HEK293 (cell line): ENCODE results near the gene AKAP6.

Experiments
- CTCF ChIA-PET: fragments of 350-600 bp; formaldehyde crosslinking; extraction: SDS; loops from one replicate; lab custom pipeline; 2021; ENCODE audit warnings: antibody characterized with exemption; lab: Yijun Ruan, JAX
- POLR2A ChIA-PET: fragments of 300-600 bp; formaldehyde crosslinking; extraction: SDS; loops from one replicate; lab custom pipeline; 2020; ENCODE audit warnings: antibody characterized with exemption, inconsistent platforms; lab: Yijun Ruan, JAX
- H3K27ac ChIP-seq: fragments of 200-500 bp; sonication (Bioruptor generic); 2 replicates; pipeline ENCODE4 v1.5.1; 2014; ENCODE audit warnings: low read depth, low read length, control low read depth, inconsistent platforms; ENCODE audit errors: extremely low read depth
- H3K36me3 ChIP-seq, 2 experiments: fragments of 200-500 bp in 1 of 2; sonication (Bioruptor generic) in 1 of 2; 1 replicate in 1 of 2; 2 replicates in 1 of 2; pipeline ENCODE4 v1.5.1; 2014 to 2017; ENCODE audit warnings: inconsistent platforms in 2 of 2, low read length in 2 of 2; ENCODE audit not compliant: control insufficient read depth in 2 of 2, insufficient read depth in 1 of 2
- H3K4me1 ChIP-seq: fragments of 200-500 bp; sonication (Bioruptor generic); 2 replicates; pipeline ENCODE4 v1.5.1; 2014; ENCODE audit warnings: mild to moderate bottlenecking, low read length, inconsistent platforms; ENCODE audit not compliant: control insufficient read depth, insufficient read depth
- H3K4me3 ChIP-seq: 2 replicates; pipeline ENCODE4 v1.5.1; 2011; ENCODE audit warnings: low read depth, mild to moderate bottlenecking, control low read depth, low read length, moderate library complexity
- H3K9me3 ChIP-seq: fragments of 200-500 bp; sonication (Bioruptor generic); 2 replicates; pipeline ENCODE4 v1.5.1; 2014; ENCODE audit warnings: low read depth, low read length, inconsistent platforms; ENCODE audit not compliant: control insufficient read depth, insufficient read depth
- GLI2 ChIP-seq: fragments of 450-650 bp; formaldehyde crosslinking; IDR thresholded peaks from 2 replicates; pipeline ENCODE4; 2017; ENCODE audit warnings: missing biosample characterization, missing genetic modification characterization, low read depth, borderline replicate concordance
- GLI4 ChIP-seq: fragments of 450-650 bp; formaldehyde crosslinking; IDR thresholded peaks from 2 replicates; pipeline ENCODE4 v1.5.1; 2016; ENCODE audit warnings: missing biosample characterization, missing genetic modification characterization
- MZF1 ChIP-seq: fragments of 450-650 bp; formaldehyde crosslinking; IDR thresholded peaks from 2 replicates; pipeline ENCODE4 v1.5.1; 2017; ENCODE audit warnings: missing biosample characterization, missing genetic modification characterization, borderline replicate concordance
- ZBTB21 ChIP-seq: fragments of 450-650 bp; formaldehyde crosslinking; IDR thresholded peaks from 2 replicates; pipeline ENCODE4 v1.5.1; 2017; ENCODE audit warnings: missing biosample characterization, missing genetic modification characterization
- ZBTB48 ChIP-seq: fragments of 450-650 bp; formaldehyde crosslinking; IDR thresholded peaks from 2 replicates; pipeline ENCODE4 v1.5.1; 2016; ENCODE audit warnings: missing biosample characterization, missing genetic modification characterization
- ZFP41 ChIP-seq: fragments of 450-650 bp; formaldehyde crosslinking; IDR thresholded peaks from 2 replicates; pipeline ENCODE4 v1.5.1; 2016; ENCODE audit warnings: missing biosample characterization, missing genetic modification characterization, borderline replicate concordance
- ZNF112 ChIP-seq: fragments of 450-650 bp; formaldehyde crosslinking; IDR thresholded peaks from 2 replicates; pipeline ENCODE4 v1.5.0; 2017; ENCODE audit warnings: missing biosample characterization, missing genetic modification characterization
- ZNF114 ChIP-seq: fragments of 450-650 bp; formaldehyde crosslinking; IDR thresholded peaks from 2 replicates; pipeline ENCODE4 v1.5.0; 2017; ENCODE audit warnings: missing biosample characterization, missing genetic modification characterization
- ZNF132 ChIP-seq: fragments of 450-650 bp; formaldehyde crosslinking; IDR thresholded peaks from 2 replicates; pipeline ENCODE4 v1.5.1; 2017; ENCODE audit warnings: missing biosample characterization, missing genetic modification characterization, borderline replicate concordance
- ZNF148 ChIP-seq: fragments of 450-650 bp; formaldehyde crosslinking; IDR thresholded peaks from 2 replicates; pipeline ENCODE4 v1.5.0; 2017; ENCODE audit warnings: missing biosample characterization, missing genetic modification characterization, borderline replicate concordance
- ZNF174 ChIP-seq: fragments of 450-650 bp; formaldehyde crosslinking; IDR thresholded peaks from 2 replicates; pipeline ENCODE4 v1.5.0; 2017; ENCODE audit warnings: missing biosample characterization, mild to moderate bottlenecking, missing genetic modification characterization
- ZNF18 ChIP-seq: fragments of 450-650 bp; formaldehyde crosslinking; IDR thresholded peaks from 2 replicates; pipeline ENCODE4 v1.5.1; 2016; ENCODE audit warnings: missing biosample characterization, missing genetic modification characterization
- ZNF184 ChIP-seq: fragments of 450-650 bp; IDR thresholded peaks from 2 replicates; pipeline ENCODE4 v1.5.1; 2018; ENCODE audit warnings: missing biosample characterization, mild to moderate bottlenecking, missing genetic modification characterization
- ZNF202 ChIP-seq: fragments of 450-650 bp; formaldehyde crosslinking; IDR thresholded peaks from 2 replicates; pipeline ENCODE4 v1.5.1; 2016; ENCODE audit warnings: missing biosample characterization, missing genetic modification characterization, borderline replicate concordance
- ZNF324 ChIP-seq: fragments of 450-650 bp; formaldehyde crosslinking; IDR thresholded peaks from 2 replicates; pipeline ENCODE4 v1.5.1; 2016; ENCODE audit warnings: missing biosample characterization, missing genetic modification characterization
- ZNF341 ChIP-seq: fragments of 450-650 bp; formaldehyde crosslinking; IDR thresholded peaks from 2 replicates; pipeline ENCODE4; 2016; ENCODE audit warnings: low read depth, missing biosample characterization, missing genetic modification characterization
- ZNF416 ChIP-seq: fragments of 450-650 bp; formaldehyde crosslinking; IDR thresholded peaks from 2 replicates; pipeline ENCODE4 v1.5.1; 2016; ENCODE audit warnings: missing biosample characterization, missing genetic modification characterization
- ZNF530 ChIP-seq: fragments of 450-650 bp; formaldehyde crosslinking; IDR thresholded peaks from 2 replicates; pipeline ENCODE4 v1.5.1; 2016; ENCODE audit warnings: low read depth, missing biosample characterization, missing genetic modification characterization
- ZNF549 ChIP-seq: fragments of 450-650 bp; IDR thresholded peaks from 2 replicates; pipeline ENCODE4 v1.5.1; 2018; ENCODE audit warnings: missing biosample characterization, missing genetic modification characterization, mild to moderate bottlenecking, inconsistent platforms, moderate library complexity
- ZNF560 ChIP-seq: fragments of 450-650 bp; formaldehyde crosslinking; IDR thresholded peaks from 2 replicates; pipeline ENCODE4 v1.5.1; 2017; ENCODE audit warnings: missing biosample characterization, missing genetic modification characterization, borderline replicate concordance
- ZNF561 ChIP-seq: fragments of 450-650 bp; IDR thresholded peaks from 2 replicates; pipeline ENCODE4 v1.5.1; 2018; ENCODE audit warnings: missing biosample characterization, missing genetic modification characterization, borderline replicate concordance
- ZNF658 ChIP-seq: fragments of 450-650 bp; formaldehyde crosslinking; IDR thresholded peaks from 2 replicates; pipeline ENCODE4; 2016; ENCODE audit warnings: missing biosample characterization, missing genetic modification characterization
- ZNF701 ChIP-seq: fragments of 450-650 bp; formaldehyde crosslinking; IDR thresholded peaks from 2 replicates; pipeline ENCODE4 v1.5.1; 2016; ENCODE audit warnings: missing biosample characterization, missing genetic modification characterization
- ZNF707 ChIP-seq: fragments of 450-650 bp; formaldehyde crosslinking; IDR thresholded peaks from 2 replicates; pipeline ENCODE4 v1.5.1; 2016; ENCODE audit warnings: missing biosample characterization, missing genetic modification characterization
- ZNF776 ChIP-seq: fragments of 450-650 bp; formaldehyde crosslinking; IDR thresholded peaks from 2 replicates; pipeline ENCODE4 v1.5.0; 2017; ENCODE audit warnings: missing biosample characterization, missing genetic modification characterization, borderline replicate concordance
- ZNF843 ChIP-seq: fragments of 450-650 bp; formaldehyde crosslinking; IDR thresholded peaks from 2 replicates; pipeline ENCODE4 v1.5.1; 2016; ENCODE audit warnings: missing biosample characterization, missing genetic modification characterization

AKAP6 gene

GRCh38 chr14:32571551-32571950 lies 242.5 kb downstream of the AKAP6 start:
- H3K4me3 ChIP-seq: no peak overlapping the region
- ChIA-PET CTCF (interaction anchor here (0.6 to 1.0 kb wide), 2 partner anchors 1527 to 1752 kb away, joined by 3 to 4 read pairs; no protein-coding TSS in a partner anchor), POLR2A (no interaction called here)
- no peak overlapping the region for H3K27ac ChIP-seq
- peaks cover 8% of the 10 kb centered on the region; the same call in 1 of the 2 replicates for H3K4me1 ChIP-seq
- TF ChIP-seq ZNF324 (tag by site-specific recombination) (no peak), ZNF18 (tag by site-specific recombination) (no peak), ZBTB21 (tag by site-specific recombination) (no peak), ZNF707 (tag by site-specific recombination) (no peak), GLI2 (tag by site-specific recombination) (no peak), ZNF843 (tag by site-specific recombination) (no peak), ZNF112 (tag by site-specific recombination) (no peak), ZNF184 (tag by site-specific recombination) (no peak), GLI4 (tag by site-specific recombination) (no peak), ZNF341 (tag by site-specific recombination) (no peak), ZNF202 (no peak), ZFP41 (tag by site-specific recombination) (no peak), ZBTB48 (tag by site-specific recombination) (no peak), ZNF658 (no peak), ZNF560 (tag by site-specific recombination) (no peak)
- no peaks in the 10 kb centered on the region for H3K36me3 ChIP-seq
- H3K9me3 ChIP-seq: no peaks in the 10 kb centered on the region

DNA sequence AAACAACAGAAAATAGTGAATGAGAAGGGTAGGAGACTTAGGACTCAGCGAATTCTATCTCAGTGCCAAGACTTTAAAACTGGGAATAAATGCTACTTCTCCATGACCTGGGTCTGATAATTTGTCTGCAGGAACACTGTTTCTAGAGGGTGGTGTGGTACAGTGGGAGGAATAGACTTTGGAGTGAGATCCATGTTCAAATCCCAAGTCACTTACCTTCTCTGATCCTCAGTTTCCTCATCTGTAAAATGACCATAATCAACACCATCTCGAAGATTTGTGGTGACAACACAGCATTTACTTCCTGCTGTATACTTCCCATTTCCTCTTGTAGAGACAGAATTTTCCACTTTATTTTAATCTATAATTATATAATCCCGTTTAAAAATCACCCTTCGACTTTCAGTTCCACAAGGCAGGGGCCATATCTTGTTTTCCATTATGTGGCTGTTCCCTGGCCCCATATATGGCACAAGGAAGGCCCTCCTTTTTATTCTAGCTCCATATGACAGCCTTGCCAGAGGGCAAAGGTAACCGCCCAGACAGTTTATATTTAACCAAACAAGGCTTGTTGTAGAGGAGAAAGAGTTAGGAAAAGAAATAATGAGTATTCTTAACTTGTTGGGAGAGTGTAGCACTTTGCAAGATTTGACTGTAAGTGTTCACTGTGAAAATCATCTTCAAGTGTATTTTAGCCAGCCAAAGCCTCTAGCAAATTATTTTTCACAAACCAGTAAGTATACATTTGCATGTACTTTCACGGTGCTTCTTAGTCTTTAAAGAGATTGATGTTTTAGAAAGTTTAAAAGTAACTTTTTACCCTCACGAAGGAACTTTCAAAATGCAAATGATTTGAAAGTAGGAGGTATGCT lies 243.1 kb downstream of the AKAP6 start:
- Histone ChIP-seq H3K9me3 (no peaks in the 10 kb centered on the region), H3K4me1 (peaks cover 10% of the 10 kb centered on the region; the same call in 1 of the 2 replicates), H3K36me3 (no peaks in the 10 kb centered on the region), H3K4me3 (no peak overlapping the region), H3K27ac (no peak overlapping the region)
- ChIA-PET POLR2A (no interaction called here), CTCF (interaction anchor here (0.6 to 1.0 kb wide), 2 partner anchors 1527 to 1752 kb away, joined by 3 to 4 read pairs; no protein-coding TSS in a partner anchor)
- TF ChIP-seq ZNF776 (tag by site-specific recombination) (no peak), ZNF530 (tag by site-specific recombination) (no peak), ZNF114 (tag by site-specific recombination) (no peak), ZNF549 (tag by site-specific recombination) (no peak), MZF1 (tag by site-specific recombination) (no peak), ZNF148 (tag by site-specific recombination) (no peak), ZNF174 (tag by site-specific recombination) (no peak), ZNF561 (no peak), ZNF701 (tag by site-specific recombination) (no peak), ZNF132 (tag by site-specific recombination) (no peak), ZNF416 (tag by site-specific recombination) (no peak)
